GM23338 (cell line): Measurements from ENCODE around the gene RELCH. TPM values are rescaled to one million over a fixed set of nuclear protein-coding genes. Genes with fewer than 3 reads are reported as not detected.

Source experiments
- ATAC-seq: fragments of 200-7000 bp; cut with Tn5 transposase; 3 replicates; pipeline ENCODE4 v1.9.1; 2020
- DNase-seq: peaks from one replicate; pipeline ENCODE4 v3.0.0-alpha.2; 2015; ENCODE audit warnings: low spot score
- H2AFZ ChIP-seq: fragments of 200-600 bp; sonication (generic); 2 replicates; pipeline ENCODE4 v1.8.0; 2016; ENCODE audit warnings: antibody characterized with exemption, mild to moderate bottlenecking, moderate library complexity
- H3F3A ChIP-seq: fragments of 200-600 bp; sonication (generic); replicated peaks from 2 replicates; pipeline ENCODE4 v1.8.0; 2017; ENCODE audit warnings: antibody characterized with exemption, mixed run types, low read depth
- H3K27ac ChIP-seq: fragments of 200-600 bp; sonication (generic); 2 replicates; pipeline ENCODE4 v1.6.1; 2016; ENCODE audit warnings: low read depth
- H3K27me3 ChIP-seq: fragments of 200-600 bp; sonication (generic); 2 replicates; pipeline ENCODE4 v1.8.0; 2016; ENCODE audit warnings: mild to moderate bottlenecking, mixed run types, moderate library complexity; ENCODE audit not compliant: insufficient read depth
- H3K36me3 ChIP-seq: fragments of 200-600 bp; sonication (generic); 2 replicates; pipeline ENCODE4 v1.8.0; 2016; ENCODE audit warnings: mild to moderate bottlenecking; ENCODE audit not compliant: insufficient read depth
- H3K4me1 ChIP-seq: fragments of 200-600 bp; sonication (generic); 2 replicates; pipeline ENCODE4 v1.8.0; 2016; ENCODE audit warnings: mild to moderate bottlenecking, moderate library complexity; ENCODE audit not compliant: insufficient read depth
- H3K4me2 ChIP-seq: fragments of 200-600 bp; sonication (generic); 2 replicates; pipeline ENCODE4 v1.7.1; 2017; ENCODE audit warnings: mixed run types
- H3K4me3 ChIP-seq: fragments of 200-600 bp; sonication (generic); 2 replicates; pipeline ENCODE4 v1.6.1; 2016; ENCODE audit warnings: mixed run types
- H3K79me2 ChIP-seq: fragments of 200-600 bp; sonication (generic); replicated peaks from 2 replicates; pipeline ENCODE4 v1.8.0; 2017; ENCODE audit warnings: mild to moderate bottlenecking; ENCODE audit not compliant: insufficient read depth
- H3K9me2 ChIP-seq: fragments of 200-600 bp; sonication (generic); 2 replicates; pipeline ENCODE4 v1.8.0; 2017; ENCODE audit not compliant: insufficient read depth
- H4K20me1 ChIP-seq: fragments of 200-600 bp; sonication (generic); replicated peaks from 2 replicates; pipeline ENCODE4 v1.8.0; 2017; ENCODE audit warnings: mild to moderate bottlenecking; ENCODE audit not compliant: insufficient read depth
- H3K27ac Mint-ChIP-seq: 2 replicates; pipeline ENCODE4 v1.8.0; 2020; ENCODE audit warnings: inconsistent platforms, mild to moderate bottlenecking, moderate library complexity, mixed read lengths
- H3K27me3 Mint-ChIP-seq: 3 replicates; pipeline ENCODE4 v1.8.0; 2022; ENCODE audit warnings: low read depth, mild to moderate bottlenecking, moderate library complexity, mixed read lengths, inconsistent platforms; ENCODE audit not compliant: insufficient read depth, poor library complexity
- H3K36me3 Mint-ChIP-seq: 3 replicates; pipeline ENCODE4 v1.8.0; 2021; ENCODE audit warnings: low read depth, mild to moderate bottlenecking, inconsistent platforms, moderate library complexity, mixed read lengths
- H3K4me1 Mint-ChIP-seq: 3 replicates; pipeline ENCODE4 v1.8.0; 2020; ENCODE audit warnings: mild to moderate bottlenecking, inconsistent platforms, mixed read lengths
- H3K4me3 Mint-ChIP-seq: 3 replicates; pipeline ENCODE4 v1.8.0; 2021; ENCODE audit warnings: moderate library complexity, mild to moderate bottlenecking, inconsistent platforms, mixed read lengths
- H3K9me3 Mint-ChIP-seq: 3 replicates; pipeline ENCODE4 v1.8.0; 2020; ENCODE audit warnings: moderate library complexity, mild to moderate bottlenecking, inconsistent platforms, mixed read lengths
- CREB1 ChIP-seq: fragments of 250-450 bp; sonication (Bioruptor Pico); IDR thresholded peaks from 2 replicates; pipeline ENCODE4 v1.5.0; 2020; ENCODE audit warnings: low read depth, mild to moderate bottlenecking, moderate library complexity
- EZH2 ChIP-seq: fragments of 200-600 bp; sonication (generic); IDR thresholded peaks from one replicate; pipeline ENCODE4 v1.8.0; 2017; ENCODE audit warnings: antibody characterized with exemption, mild to moderate bottlenecking, low read depth; ENCODE audit not compliant: unreplicated experiment
- EZH2phosphoT487 ChIP-seq: fragments of 200-600 bp; sonication (generic); IDR thresholded peaks from one replicate; pipeline ENCODE4 v1.8.1; 2018; ENCODE audit warnings: antibody characterized with exemption; ENCODE audit not compliant: unreplicated experiment
- JUNB ChIP-seq: IDR thresholded peaks from one replicate; pipeline ENCODE4 v1.6.1; 2016; ENCODE audit warnings: antibody characterized with exemption; ENCODE audit not compliant: unreplicated experiment
- NANOG ChIP-seq: IDR thresholded peaks from 2 replicates; pipeline ENCODE4 v1.6.1; 2016; ENCODE audit warnings: antibody characterized with exemption, borderline replicate concordance
- STAT1 ChIP-seq: IDR thresholded peaks from one replicate; pipeline ENCODE4 v1.6.1; 2016; ENCODE audit warnings: antibody characterized with exemption; ENCODE audit not compliant: unreplicated experiment
- ZNF114 ChIP-seq: fragments of 250-450 bp; sonication (Bioruptor Pico); IDR thresholded peaks from 2 replicates; pipeline ENCODE4 v1.5.0; 2020; ENCODE audit warnings: mild to moderate bottlenecking, moderate library complexity
- ZNF331 ChIP-seq: fragments of 250-450 bp; sonication (Bioruptor Pico); IDR thresholded peaks from 2 replicates; pipeline ENCODE4 v1.5.0; 2020; ENCODE audit warnings: low read depth, mild to moderate bottlenecking, moderate library complexity
- polyA plus RNA-seq: library from polyadenylated mRNA; unstranded; fragments of >200 nt; fragmentation: Nextera tagmentation; extraction: Ambion mirVana; gene quantifications from 2 replicates; pipeline ENCODE4 v1.2.1, GENCODE V29; 2016
- total RNA-seq: library from RNA; depleted of rRNA; stranded (reverse); fragments of >200 nt; shearing (Covaris generic); gene quantifications from 2 replicates; pipeline ENCODE4 v1.2.3, GENCODE V29; 2014
- TF ChIP-seq, protein P1 (sequence below): IDR thresholded peaks from 2 replicates; pipeline ENCODE4 v1.6.1; 2016; ENCODE audit warnings: antibody characterized with exemption
- TF ChIP-seq, protein P2 (sequence below): IDR thresholded peaks from one replicate; pipeline ENCODE4 v1.6.1; 2018; ENCODE audit warnings: antibody characterized with exemption; ENCODE audit not compliant: unreplicated experiment
- TF ChIP-seq, protein P3 (sequence below), 2 experiments: fragments of 200-600 bp in 1 of 2; sonication (generic) in 1 of 2; conservative IDR thresholded peaks; 2 replicates each; pipeline versions ENCODE4 v1.5.1 to v1.6.1; 2016 to 2017; ENCODE audit warnings: antibody characterized with exemption in 2 of 2, low read depth in 2 of 2, mild to moderate bottlenecking in 2 of 2, moderate library complexity in 1 of 2
- TF ChIP-seq, protein P4 (sequence below): fragments of 250-450 bp; sonication (Bioruptor Pico); IDR thresholded peaks from 2 replicates; pipeline ENCODE4 v1.5.0; 2020; ENCODE audit warnings: mild to moderate bottlenecking, moderate library complexity

RELCH gene
- total and polyA plus RNA-seq, 2 experiments from 2014 or later, result 8.8 to 56.4 TPM

DNA sequence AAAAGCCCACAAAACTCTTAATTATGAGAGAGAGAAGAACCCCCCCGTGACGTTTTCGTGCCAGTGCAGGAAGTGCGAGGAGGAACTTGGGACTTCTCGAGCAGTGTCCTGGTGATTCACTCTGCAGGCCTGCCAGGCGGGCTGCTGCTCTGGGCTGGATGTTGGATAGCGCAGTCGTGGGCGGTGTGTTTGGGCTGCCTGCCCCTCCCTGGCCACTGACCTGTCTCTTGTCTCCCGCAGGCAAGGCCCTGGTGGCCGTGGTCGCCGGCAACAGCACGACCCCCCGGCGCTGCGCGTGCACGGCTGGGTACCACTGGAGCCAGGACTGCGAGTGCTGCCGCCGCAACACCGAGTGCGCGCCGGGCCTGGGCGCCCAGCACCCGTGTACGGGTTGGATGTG lies 167.1 kb downstream of the RELCH start (continued):
- no peak for TF ChIP-seq ZNF331
- no peak for TF ChIP-seq JUNB
- no peak for TF ChIP-seq STAT1
- no peak for TF ChIP-seq EZH2

DNA sequence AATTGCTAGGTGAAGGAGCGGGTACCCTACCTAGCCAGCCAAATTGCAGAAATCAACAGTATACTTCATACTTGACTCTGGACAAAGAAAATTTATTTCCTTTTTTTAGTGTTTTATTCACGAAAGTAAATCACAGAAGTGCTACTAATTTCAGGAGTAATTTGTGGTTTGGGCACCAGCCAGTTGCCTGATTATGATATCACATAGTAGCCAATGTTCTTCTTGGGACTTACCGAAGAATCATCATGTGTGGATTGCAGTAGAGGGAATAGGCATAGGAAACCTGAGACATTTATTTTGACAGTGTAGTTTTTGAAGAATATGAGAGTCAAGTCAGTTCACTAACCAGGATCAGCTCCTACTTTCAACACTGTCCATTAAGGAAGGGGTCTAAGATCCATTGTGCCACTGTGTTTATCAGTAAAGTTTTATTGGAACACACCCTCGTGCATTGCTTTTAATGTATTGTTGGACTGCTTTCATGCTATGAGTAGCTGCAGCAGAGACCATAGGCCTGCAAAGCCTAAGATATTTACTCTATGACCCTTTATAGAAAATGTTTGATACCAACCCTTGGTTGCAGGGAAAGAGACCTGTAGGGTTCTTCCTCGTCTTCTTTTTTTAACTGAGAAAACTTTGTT lies 170.1 kb downstream of the RELCH start:
- Histone ChIP-seq H3K27ac (no peak overlapping the region; the same call in 1 of the 2 replicates), H2AFZ (no peak overlapping the region), H3F3A (0 out of 2 replicates have a peak, but pooled peaks cover 5% of the 10 kb centered on the region), H3K4me2 (no peak overlapping the region), H3K4me1 (no peaks in the 10 kb centered on the region; the same call in none of the 2 replicates), H3K9me2 (no peaks in the 10 kb centered on the region), H3K79me2 (no peaks in the 10 kb centered on the region), H3K27me3 (no peaks in the 10 kb centered on the region), H3K4me3 (no peak overlapping the region), H3K36me3 (no peaks in the 10 kb centered on the region), H4K20me1 (no peaks in the 10 kb centered on the region)
- Mint-ChIP-seq H3K9me3 (no peaks in the 10 kb centered on the region), H3K4me1 (peaks cover 26% of the 10 kb centered on the region), H3K27me3 (no peaks in the 10 kb centered on the region), H3K36me3 (peaks cover 5% of the 10 kb centered on the region), H3K4me3 (no peak overlapping the region), H3K27ac (0 out of 2 replicates have a peak overlapping the region, but pooled peaks have one; percentile 30)
- DNase-seq (no peak), ATAC-seq (no peak)
- TF ChIP-seq ZNF114 (CRISPR knock-in tag) (no peak), CREB1 (CRISPR knock-in tag) (no peak), NANOG (no peak), STAT1 (no peak), ZNF331 (no peak), EZH2phosphoT487 (no peak), EZH2 (no peak)
- TF ChIP-seq, protein P1, sequence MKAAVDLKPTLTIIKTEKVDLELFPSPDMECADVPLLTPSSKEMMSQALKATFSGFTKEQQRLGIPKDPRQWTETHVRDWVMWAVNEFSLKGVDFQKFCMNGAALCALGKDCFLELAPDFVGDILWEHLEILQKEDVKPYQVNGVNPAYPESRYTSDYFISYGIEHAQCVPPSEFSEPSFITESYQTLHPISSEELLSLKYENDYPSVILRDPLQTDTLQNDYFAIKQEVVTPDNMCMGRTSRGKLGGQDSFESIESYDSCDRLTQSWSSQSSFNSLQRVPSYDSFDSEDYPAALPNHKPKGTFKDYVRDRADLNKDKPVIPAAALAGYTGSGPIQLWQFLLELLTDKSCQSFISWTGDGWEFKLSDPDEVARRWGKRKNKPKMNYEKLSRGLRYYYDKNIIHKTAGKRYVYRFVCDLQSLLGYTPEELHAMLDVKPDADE, result no peak
- TF ChIP-seq, protein P2, sequence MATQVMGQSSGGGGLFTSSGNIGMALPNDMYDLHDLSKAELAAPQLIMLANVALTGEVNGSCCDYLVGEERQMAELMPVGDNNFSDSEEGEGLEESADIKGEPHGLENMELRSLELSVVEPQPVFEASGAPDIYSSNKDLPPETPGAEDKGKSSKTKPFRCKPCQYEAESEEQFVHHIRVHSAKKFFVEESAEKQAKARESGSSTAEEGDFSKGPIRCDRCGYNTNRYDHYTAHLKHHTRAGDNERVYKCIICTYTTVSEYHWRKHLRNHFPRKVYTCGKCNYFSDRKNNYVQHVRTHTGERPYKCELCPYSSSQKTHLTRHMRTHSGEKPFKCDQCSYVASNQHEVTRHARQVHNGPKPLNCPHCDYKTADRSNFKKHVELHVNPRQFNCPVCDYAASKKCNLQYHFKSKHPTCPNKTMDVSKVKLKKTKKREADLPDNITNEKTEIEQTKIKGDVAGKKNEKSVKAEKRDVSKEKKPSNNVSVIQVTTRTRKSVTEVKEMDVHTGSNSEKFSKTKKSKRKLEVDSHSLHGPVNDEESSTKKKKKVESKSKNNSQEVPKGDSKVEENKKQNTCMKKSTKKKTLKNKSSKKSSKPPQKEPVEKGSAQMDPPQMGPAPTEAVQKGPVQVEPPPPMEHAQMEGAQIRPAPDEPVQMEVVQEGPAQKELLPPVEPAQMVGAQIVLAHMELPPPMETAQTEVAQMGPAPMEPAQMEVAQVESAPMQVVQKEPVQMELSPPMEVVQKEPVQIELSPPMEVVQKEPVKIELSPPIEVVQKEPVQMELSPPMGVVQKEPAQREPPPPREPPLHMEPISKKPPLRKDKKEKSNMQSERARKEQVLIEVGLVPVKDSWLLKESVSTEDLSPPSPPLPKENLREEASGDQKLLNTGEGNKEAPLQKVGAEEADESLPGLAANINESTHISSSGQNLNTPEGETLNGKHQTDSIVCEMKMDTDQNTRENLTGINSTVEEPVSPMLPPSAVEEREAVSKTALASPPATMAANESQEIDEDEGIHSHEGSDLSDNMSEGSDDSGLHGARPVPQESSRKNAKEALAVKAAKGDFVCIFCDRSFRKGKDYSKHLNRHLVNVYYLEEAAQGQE, result no peak
- TF ChIP-seq, protein P3, sequence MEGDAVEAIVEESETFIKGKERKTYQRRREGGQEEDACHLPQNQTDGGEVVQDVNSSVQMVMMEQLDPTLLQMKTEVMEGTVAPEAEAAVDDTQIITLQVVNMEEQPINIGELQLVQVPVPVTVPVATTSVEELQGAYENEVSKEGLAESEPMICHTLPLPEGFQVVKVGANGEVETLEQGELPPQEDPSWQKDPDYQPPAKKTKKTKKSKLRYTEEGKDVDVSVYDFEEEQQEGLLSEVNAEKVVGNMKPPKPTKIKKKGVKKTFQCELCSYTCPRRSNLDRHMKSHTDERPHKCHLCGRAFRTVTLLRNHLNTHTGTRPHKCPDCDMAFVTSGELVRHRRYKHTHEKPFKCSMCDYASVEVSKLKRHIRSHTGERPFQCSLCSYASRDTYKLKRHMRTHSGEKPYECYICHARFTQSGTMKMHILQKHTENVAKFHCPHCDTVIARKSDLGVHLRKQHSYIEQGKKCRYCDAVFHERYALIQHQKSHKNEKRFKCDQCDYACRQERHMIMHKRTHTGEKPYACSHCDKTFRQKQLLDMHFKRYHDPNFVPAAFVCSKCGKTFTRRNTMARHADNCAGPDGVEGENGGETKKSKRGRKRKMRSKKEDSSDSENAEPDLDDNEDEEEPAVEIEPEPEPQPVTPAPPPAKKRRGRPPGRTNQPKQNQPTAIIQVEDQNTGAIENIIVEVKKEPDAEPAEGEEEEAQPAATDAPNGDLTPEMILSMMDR (conservative IDR thresholded peaks at IDR 0.05; ENCODE audit: low read depth in 2 of 2), result no peak
- TF ChIP-seq, protein P4, sequence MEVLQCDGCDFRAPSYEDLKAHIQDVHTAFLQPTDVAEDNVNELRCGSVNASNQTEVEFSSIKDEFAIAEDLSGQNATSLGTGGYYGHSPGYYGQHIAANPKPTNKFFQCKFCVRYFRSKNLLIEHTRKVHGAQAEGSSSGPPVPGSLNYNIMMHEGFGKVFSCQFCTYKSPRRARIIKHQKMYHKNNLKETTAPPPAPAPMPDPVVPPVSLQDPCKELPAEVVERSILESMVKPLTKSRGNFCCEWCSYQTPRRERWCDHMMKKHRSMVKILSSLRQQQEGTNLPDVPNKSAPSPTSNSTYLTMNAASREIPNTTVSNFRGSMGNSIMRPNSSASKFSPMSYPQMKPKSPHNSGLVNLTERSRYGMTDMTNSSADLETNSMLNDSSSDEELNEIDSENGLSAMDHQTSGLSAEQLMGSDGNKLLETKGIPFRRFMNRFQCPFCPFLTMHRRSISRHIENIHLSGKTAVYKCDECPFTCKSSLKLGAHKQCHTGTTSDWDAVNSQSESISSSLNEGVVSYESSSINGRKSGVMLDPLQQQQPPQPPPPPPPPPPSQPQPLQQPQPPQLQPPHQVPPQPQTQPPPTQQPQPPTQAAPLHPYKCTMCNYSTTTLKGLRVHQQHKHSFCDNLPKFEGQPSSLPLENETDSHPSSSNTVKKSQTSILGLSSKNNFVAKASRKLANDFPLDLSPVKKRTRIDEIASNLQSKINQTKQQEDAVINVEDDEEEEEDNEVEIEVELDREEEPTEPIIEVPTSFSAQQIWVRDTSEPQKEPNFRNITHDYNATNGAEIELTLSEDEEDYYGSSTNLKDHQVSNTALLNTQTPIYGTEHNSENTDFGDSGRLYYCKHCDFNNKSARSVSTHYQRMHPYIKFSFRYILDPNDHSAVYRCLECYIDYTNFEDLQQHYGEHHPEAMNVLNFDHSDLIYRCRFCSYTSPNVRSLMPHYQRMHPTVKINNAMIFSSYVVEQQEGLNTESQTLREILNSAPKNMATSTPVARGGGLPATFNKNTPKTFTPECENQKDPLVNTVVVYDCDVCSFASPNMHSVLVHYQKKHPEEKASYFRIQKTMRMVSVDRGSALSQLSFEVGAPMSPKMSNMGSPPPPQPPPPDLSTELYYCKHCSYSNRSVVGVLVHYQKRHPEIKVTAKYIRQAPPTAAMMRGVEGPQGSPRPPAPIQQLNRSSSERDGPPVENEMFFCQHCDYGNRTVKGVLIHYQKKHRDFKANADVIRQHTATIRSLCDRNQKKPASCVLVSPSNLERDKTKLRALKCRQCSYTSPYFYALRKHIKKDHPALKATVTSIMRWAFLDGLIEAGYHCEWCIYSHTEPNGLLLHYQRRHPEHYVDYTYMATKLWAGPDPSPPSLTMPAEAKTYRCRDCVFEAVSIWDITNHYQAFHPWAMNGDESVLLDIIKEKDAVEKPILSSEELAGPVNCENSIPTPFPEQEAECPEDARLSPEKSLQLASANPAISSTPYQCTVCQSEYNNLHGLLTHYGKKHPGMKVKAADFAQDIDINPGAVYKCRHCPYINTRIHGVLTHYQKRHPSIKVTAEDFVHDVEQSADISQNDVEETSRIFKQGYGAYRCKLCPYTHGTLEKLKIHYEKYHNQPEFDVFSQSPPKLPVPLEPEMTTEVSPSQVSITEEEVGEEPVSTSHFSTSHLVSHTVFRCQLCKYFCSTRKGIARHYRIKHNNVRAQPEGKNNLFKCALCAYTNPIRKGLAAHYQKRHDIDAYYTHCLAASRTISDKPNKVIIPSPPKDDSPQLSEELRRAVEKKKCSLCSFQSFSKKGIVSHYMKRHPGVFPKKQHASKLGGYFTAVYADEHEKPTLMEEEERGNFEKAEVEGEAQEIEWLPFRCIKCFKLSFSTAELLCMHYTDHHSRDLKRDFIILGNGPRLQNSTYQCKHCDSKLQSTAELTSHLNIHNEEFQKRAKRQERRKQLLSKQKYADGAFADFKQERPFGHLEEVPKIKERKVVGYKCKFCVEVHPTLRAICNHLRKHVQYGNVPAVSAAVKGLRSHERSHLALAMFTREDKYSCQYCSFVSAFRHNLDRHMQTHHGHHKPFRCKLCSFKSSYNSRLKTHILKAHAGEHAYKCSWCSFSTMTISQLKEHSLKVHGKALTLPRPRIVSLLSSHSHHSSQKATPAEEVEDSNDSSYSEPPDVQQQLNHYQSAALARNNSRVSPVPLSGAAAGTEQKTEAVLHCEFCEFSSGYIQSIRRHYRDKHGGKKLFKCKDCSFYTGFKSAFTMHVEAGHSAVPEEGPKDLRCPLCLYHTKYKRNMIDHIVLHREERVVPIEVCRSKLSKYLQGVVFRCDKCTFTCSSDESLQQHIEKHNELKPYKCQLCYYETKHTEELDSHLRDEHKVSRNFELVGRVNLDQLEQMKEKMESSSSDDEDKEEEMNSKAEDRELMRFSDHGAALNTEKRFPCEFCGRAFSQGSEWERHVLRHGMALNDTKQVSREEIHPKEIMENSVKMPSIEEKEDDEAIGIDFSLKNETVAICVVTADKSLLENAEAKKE (CRISPR knock-in tag), result no peak
